HepG2 (cell line): ENCODE results near the gene GRK5.

Experiments
- DPF2 ChIP-seq: sonication (generic); formaldehyde crosslinking; IDR thresholded peaks from 2 replicates; pipeline ENCODE4 v1.4.0; 2020; ENCODE audit warnings: mild to moderate bottlenecking, low read depth, missing genetic modification reagents, borderline replicate concordance
- EZH2 ChIP-seq: conservative IDR thresholded peaks from 2 replicates; pipeline ENCODE4 v1.6.1; 2012; ENCODE audit warnings: mild to moderate bottlenecking, low read depth, low read length, moderate library complexity
- MAF1 ChIP-seq: sonication (generic); formaldehyde crosslinking; IDR thresholded peaks from 2 replicates; pipeline ENCODE4 v1.5.0; 2020; ENCODE audit warnings: missing genetic modification reagents, borderline replicate concordance
- MIXL1 ChIP-seq: IDR thresholded peaks from 2 replicates; pipeline ENCODE4 v1.6.1; 2016
- RBFOX2 ChIP-seq: fragments of 200-400 bp; formaldehyde crosslinking; IDR thresholded peaks from 2 replicates; pipeline ENCODE4 v1.6.1; 2017; ENCODE audit warnings: low read depth, mild to moderate bottlenecking, low read length
- TCF12 ChIP-seq, 2 experiments: fragments of 450-650 bp in 1 of 2; sonication (generic) in 1 of 2; formaldehyde crosslinking in 1 of 2; IDR thresholded peaks; 2 replicates each; pipeline versions ENCODE4 v1.6.1 to v1.8.0; 2017 to 2022; ENCODE audit warnings: antibody characterized with exemption in 1 of 2, mild to moderate bottlenecking in 1 of 2, missing genetic modification reagents in 1 of 2, moderate library complexity in 1 of 2
- ZBTB42 ChIP-seq: sonication (generic); formaldehyde crosslinking; IDR thresholded peaks from 2 replicates; pipeline ENCODE4 v1.5.0; 2020; ENCODE audit warnings: mild to moderate bottlenecking, missing genetic modification reagents
- ZNF598 ChIP-seq: sonication (generic); formaldehyde crosslinking; IDR thresholded peaks from 2 replicates; pipeline ENCODE4 v1.5.1; 2020; ENCODE audit warnings: mild to moderate bottlenecking, missing genetic modification reagents, borderline replicate concordance
- TF ChIP-seq, protein P1 (sequence below): IDR thresholded peaks from 2 replicates; pipeline ENCODE4 v1.6.1; 2016
- TF ChIP-seq, protein P2 (sequence below): sonication (generic); formaldehyde crosslinking; IDR thresholded peaks from 2 replicates; pipeline ENCODE4 v1.5.0; 2020; ENCODE audit warnings: mild to moderate bottlenecking, missing genetic modification reagents, moderate library complexity

DNA sequence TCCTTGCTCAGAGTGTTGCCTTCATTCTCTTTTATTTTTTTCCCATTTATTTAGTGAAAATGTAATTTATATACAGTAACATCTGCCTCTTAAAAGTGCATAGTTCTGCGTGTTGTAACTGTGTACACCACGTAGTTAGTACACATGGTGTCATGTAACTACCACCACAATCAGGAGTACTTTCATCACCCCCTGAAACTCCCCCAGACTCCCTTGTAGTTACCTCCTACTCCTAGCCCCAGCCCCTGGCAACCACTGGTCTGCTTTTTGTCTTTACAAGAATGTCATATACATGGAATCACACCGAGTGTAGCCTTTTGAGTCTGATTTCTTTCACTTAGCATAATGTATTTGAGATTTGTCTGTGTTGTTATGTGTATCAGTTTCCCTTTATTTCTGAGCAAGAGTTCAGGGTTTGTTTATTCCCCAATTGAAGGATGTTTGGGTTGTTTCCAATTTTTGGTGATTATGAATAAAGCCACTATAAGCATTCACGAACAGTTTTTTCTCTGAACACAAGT lies 50.6 kb downstream of the GRK5 start:
- TF ChIP-seq, protein P1, sequence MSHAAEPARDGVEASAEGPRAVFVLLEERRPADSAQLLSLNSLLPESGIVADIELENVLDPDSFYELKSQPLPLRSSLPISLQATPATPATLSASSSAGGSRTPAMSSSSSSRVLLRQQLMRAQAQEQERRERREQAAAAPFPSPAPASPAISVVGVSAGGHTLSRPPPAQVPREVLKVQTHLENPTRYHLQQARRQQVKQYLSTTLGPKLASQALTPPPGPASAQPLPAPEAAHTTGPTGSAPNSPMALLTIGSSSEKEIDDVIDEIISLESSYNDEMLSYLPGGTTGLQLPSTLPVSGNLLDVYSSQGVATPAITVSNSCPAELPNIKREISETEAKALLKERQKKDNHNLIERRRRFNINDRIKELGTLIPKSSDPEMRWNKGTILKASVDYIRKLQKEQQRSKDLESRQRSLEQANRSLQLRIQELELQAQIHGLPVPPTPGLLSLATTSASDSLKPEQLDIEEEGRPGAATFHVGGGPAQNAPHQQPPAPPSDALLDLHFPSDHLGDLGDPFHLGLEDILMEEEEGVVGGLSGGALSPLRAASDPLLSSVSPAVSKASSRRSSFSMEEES: no peak
- no peak for TF ChIP-seq MIXL1 (CRISPR knock-in tag)
- TF ChIP-seq TCF12 (IDR thresholded peaks at IDR 0.05): no peak
- no peak for TF ChIP-seq TCF12 (CRISPR knock-in tag; IDR thresholded peaks at IDR 0.05)
- no peak for TF ChIP-seq EZH2
- TF ChIP-seq, protein P2, sequence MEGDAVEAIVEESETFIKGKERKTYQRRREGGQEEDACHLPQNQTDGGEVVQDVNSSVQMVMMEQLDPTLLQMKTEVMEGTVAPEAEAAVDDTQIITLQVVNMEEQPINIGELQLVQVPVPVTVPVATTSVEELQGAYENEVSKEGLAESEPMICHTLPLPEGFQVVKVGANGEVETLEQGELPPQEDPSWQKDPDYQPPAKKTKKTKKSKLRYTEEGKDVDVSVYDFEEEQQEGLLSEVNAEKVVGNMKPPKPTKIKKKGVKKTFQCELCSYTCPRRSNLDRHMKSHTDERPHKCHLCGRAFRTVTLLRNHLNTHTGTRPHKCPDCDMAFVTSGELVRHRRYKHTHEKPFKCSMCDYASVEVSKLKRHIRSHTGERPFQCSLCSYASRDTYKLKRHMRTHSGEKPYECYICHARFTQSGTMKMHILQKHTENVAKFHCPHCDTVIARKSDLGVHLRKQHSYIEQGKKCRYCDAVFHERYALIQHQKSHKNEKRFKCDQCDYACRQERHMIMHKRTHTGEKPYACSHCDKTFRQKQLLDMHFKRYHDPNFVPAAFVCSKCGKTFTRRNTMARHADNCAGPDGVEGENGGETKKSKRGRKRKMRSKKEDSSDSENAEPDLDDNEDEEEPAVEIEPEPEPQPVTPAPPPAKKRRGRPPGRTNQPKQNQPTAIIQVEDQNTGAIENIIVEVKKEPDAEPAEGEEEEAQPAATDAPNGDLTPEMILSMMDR (CRISPR knock-in tag): no peak
- TF ChIP-seq RBFOX2: no peak
- no peak for TF ChIP-seq ZBTB42 (CRISPR knock-in tag)
- TF ChIP-seq DPF2: no peak
- no peak for TF ChIP-seq ZNF598 (CRISPR knock-in tag)
- TF ChIP-seq MAF1: no peak
